Measurements from ENCODE around the gene ZFY.

The ZFY gene

DNA sequence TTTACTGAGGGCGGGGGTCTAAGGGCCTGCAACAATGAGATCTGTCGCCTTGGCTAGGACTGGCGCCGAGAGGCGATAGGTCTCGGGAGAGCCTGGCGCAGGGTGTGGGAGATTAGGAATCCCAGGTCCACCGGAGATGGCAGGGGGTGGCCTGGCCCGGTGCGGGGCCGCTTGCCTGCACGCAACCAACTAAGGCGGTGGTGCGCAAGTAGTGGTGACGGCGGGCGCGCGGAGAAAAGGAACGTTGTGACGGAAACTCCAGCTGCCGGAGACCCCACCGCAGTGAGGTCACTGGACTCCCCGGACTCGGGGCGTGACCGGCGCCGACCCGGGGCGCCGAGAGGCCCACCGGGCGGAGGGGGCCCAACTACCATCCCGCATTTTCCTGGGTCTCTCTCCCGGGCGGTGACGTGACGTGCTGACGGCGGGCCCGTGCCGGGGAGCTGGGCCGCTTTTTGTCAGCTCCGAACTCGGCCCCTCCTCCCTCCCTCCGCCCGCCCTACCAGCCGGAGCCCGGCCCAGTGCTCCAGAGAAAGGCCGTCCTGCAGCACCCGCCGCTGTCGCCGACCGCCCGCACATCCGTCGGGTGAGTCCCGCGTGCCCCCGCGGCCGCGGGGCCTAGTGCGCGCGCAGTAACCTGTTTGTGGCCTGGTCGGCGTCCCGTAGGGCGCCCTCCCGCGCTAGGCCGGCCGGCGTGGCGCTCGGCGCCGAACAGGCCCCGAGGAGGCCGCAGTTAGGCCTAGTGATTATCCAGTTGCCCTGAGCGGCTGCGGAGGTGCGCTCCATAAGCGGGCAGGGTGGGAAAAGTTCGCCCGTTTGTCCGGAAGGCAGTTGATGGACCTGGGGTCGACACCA lies at the start of gene ZFY:
Gene ZFY, plus strand, starts transcription at position 521 of the 855 bp plus-strand sequence. CDS start 18,556 bp downstream, outside the sequence.
- Histone ChIP-seq H3K27me3 (ENCODE audit: insufficient read depth, low read depth, severe bottlenecking) (no peaks in the 10 kb centered on the region), H3K4me3 (ENCODE audit: low read depth, low read length) (no peak within 1 kb of the TSS), H3K9me3 (ENCODE audit: severe bottlenecking) (no peaks in the 10 kb centered on the region), H3K27ac (no peak within 1 kb of the TSS), H3K36me3 (no peaks in the 10 kb centered on the region)
- DNase-seq, result no peak
- no peak for TF ChIP-seq CTCF (IDR thresholded peaks at IDR 0.05; ENCODE audit: low read depth, low read length)

DNA sequence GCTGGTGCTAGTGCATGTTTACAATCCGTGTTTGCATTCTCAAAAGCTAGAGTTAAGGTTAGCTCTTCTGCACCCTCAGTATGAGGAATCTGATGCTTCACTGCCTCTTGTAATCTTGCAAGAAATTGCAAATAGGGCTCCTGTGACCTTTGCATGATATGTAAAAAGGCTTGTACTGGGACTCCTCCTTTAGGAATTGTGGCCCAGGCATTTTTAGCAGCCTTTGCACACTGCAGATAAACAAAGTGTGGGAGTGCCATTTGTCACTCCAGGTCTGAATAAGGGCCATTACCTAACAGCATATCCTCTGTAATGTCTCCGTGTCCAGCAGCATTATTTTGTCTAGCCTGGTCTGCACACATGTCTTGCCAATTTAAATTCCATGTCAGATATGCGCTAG lies 49.3 kb upstream of the ZFY start:
- no peaks in the 10 kb centered on the region for H3K9me3 ChIP-seq (ENCODE audit: severe bottlenecking)
- TF ChIP-seq CTCF (IDR thresholded peaks at IDR 0.05; ENCODE audit: low read depth, low read length), result no peak
- DNase-seq, result no peak
- no peaks in the 10 kb centered on the region for H3K36me3 ChIP-seq
- no peaks in the 10 kb centered on the region for H3K27me3 ChIP-seq (ENCODE audit: insufficient read depth, low read depth, severe bottlenecking)
- no peak overlapping the region for H3K4me3 ChIP-seq (ENCODE audit: low read depth, low read length)
- no peak overlapping the region for H3K27ac ChIP-seq

DNA sequence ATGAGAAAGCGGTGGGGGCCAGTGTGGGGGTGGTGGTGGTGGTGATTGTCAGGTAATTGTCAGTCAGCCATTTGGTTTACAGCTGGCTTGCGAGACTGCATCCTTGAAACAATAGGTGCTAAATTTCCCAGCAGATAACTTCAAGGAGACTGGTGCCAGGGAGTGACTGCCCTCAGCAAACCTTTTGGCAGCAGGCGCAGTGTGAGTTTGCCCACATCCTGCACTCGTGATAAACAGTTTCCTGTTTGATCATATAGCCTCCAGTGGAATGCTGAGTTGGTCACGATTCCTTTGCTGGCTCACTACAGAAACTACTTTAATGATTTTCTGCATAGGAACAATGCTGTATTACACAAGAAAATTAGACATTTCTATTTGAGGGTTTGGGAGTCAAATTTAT lies 47.8 kb upstream of the ZFY start:
- DNase-seq, result no peak
- Histone ChIP-seq H3K36me3 (no peaks in the 10 kb centered on the region), H3K4me3 (ENCODE audit: low read depth, low read length) (no peak overlapping the region), H3K27me3 (ENCODE audit: insufficient read depth, low read depth, severe bottlenecking) (no peaks in the 10 kb centered on the region), H3K9me3 (ENCODE audit: severe bottlenecking) (no peaks in the 10 kb centered on the region), H3K27ac (no peak overlapping the region)
- no peak for TF ChIP-seq CTCF (IDR thresholded peaks at IDR 0.05; ENCODE audit: low read depth, low read length)

DNA sequence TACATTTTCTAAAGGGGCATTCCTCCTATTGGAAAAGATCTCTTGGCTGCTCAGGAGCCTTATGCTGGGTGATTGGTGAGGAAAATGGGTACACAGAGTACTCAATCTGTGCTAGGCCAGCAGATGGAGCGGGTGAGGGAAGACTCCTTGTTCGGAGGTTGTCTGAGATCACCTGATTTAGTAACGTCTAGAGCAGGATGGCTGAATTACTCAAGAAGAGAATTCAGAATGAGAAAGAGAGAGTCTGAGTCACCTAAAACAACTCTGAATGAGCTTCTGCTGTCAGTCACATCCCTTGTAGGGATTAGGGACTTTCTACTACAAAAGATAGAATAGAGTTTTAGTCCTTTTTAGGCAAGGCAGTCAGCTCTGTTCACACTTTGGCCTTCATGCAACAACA lies 47.2 kb upstream of the ZFY start:
- H3K27ac ChIP-seq, result no peak overlapping the region
- no peaks in the 10 kb centered on the region for H3K27me3 ChIP-seq (ENCODE audit: insufficient read depth, low read depth, severe bottlenecking)
- TF ChIP-seq CTCF (IDR thresholded peaks at IDR 0.05; ENCODE audit: low read depth, low read length), result no peak
- no peak for DNase-seq
- H3K4me3 ChIP-seq (ENCODE audit: low read depth, low read length), result no peak overlapping the region
- H3K9me3 ChIP-seq (ENCODE audit: severe bottlenecking), result no peaks in the 10 kb centered on the region
- H3K36me3 ChIP-seq, result no peaks in the 10 kb centered on the region

DNA sequence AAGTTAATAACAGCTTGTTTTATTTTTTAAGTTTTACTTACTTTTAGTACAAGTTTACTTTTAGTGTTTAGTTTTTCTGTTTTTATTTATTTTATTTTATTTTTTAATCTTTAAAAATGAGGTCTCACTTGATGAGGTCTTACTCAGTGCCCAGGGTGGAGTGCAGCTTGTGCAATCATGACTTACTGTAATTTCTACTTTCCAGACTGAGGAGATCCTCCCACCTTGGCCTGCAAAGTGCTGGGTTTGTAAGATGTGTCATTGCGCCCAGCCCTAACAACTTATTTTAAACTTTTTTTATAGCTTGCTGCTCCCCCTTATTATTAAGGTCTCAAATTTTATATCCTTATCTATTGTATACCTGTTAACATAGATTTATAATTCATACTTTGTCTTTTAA lies 41.7 kb upstream of the ZFY start:
- no peak for TF ChIP-seq CTCF (IDR thresholded peaks at IDR 0.05; ENCODE audit: low read depth, low read length)
- no peak for DNase-seq
- H3K36me3 ChIP-seq, result no peaks in the 10 kb centered on the region
- no peak overlapping the region for H3K4me3 ChIP-seq (ENCODE audit: low read depth, low read length)
- H3K9me3 ChIP-seq (ENCODE audit: severe bottlenecking), result no peaks in the 10 kb centered on the region
- H3K27ac ChIP-seq, result no peak overlapping the region
- H3K27me3 ChIP-seq (ENCODE audit: insufficient read depth, low read depth, severe bottlenecking), result no peaks in the 10 kb centered on the region

- DNase-seq, result no peak
- TF ChIP-seq CTCF (IDR thresholded peaks at IDR 0.05; ENCODE audit: low read depth, low read length), result no peak
- Histone ChIP-seq H3K9me3 (ENCODE audit: severe bottlenecking) (no peaks in the 10 kb centered on the region), H3K27ac (no peak overlapping the region), H3K27me3 (ENCODE audit: insufficient read depth, low read depth, severe bottlenecking) (no peaks in the 10 kb centered on the region), H3K4me3 (ENCODE audit: low read depth, low read length) (no peak overlapping the region), H3K36me3 (no peaks in the 10 kb centered on the region)
These were observed 39.1 kb upstream of the ZFY start for GRCh38 chrY:2896050-2896449.

Measured in WERI-Rb-1 (cell line).